Left ventricle myocardium inferior (tissue), 1 donor: ENCODE measurements around the gene OLFM4. TPM values are rescaled to one million over a fixed set of nuclear protein-coding genes. Genes with fewer than 3 reads are reported as not detected.

Source experiments
- DNase-seq: peaks from one replicate; pipeline ENCODE4 v3.0.0-alpha.2; 2020
- H3K27ac ChIP-seq: fragments of 200-600 bp; replicated peaks from 2 replicates; pipeline ENCODE4 v1.8.0; 2021
- H3K27me3 ChIP-seq: fragments of 200-600 bp; 2 replicates; pipeline ENCODE4 v1.8.0; 2021; ENCODE audit warnings: low read depth
- H3K36me3 ChIP-seq: fragments of 200-600 bp; 2 replicates; pipeline ENCODE4 v1.8.0; 2021
- H3K4me1 ChIP-seq: fragments of 200-600 bp; 2 replicates; pipeline ENCODE4 v1.8.0; 2021
- H3K4me3 ChIP-seq: fragments of 200-600 bp; 2 replicates; pipeline ENCODE4 v1.8.0; 2021; ENCODE audit warnings: mild to moderate bottlenecking, moderate library complexity
- H3K9me3 ChIP-seq: fragments of 200-600 bp; replicated peaks from 2 replicates; pipeline ENCODE4 v1.8.0; 2021
- intact Hi-C: fragments of 100-400 bp; cut with micrococcal nuclease; formaldehyde crosslinking; loops from one replicate; pipeline ENCODE4 v1.11.0; 2022
- total RNA-seq: library from RNA; stranded (reverse); fragmentation: NEBNext Ultra II Directional; extraction: Animal tissue kit (Norgen Biotek cat#: 25700); gene quantifications from one replicate; pipeline ENCODE4 v1.2.1, GENCODE V29; 2021
- TF ChIP-seq, protein P1 (sequence below): fragments of 200-600 bp; IDR thresholded peaks from 2 replicates; pipeline ENCODE4 v1.8.0; 2021; ENCODE audit warnings: antibody characterized with exemption, mild to moderate bottlenecking, borderline replicate concordance
- donor health status: DM: no; HTN: yes; CAD: no; lungs with severe emphysema.

OLFM4 gene
- total RNA-seq, 1 donor from 2014 or later = 0.55 TPM

DNA sequence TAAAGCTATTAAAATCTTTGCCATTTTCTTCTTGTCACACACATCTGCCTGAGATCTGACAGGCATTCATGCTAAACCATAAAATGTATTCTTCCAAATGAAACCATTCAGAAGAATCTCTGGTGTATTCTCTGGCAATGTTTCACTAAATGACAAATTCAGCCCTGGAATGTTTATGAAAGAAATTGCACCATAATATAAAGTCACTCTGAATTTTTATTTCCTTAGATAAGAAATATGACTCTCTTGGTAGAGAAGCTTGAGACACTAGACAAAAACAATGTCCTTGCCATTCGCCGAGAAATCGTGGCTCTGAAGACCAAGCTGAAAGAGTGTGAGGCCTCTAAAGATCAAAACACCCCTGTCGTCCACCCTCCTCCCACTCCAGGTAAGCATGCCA is 14.3 kb downstream of the OLFM4 start:
- Histone ChIP-seq H3K9me3 (no peaks in the 10 kb centered on the region), H3K4me3 (peak overlapping the region; percentile 49), H3K27ac (peak overlapping the region; percentile 44), H3K27me3 (peaks cover 3% of the 10 kb centered on the region), H3K4me1 (no peaks in the 10 kb centered on the region), H3K36me3 (no peaks in the 10 kb centered on the region)
- DNase-seq = no peak
- TF ChIP-seq, protein P1, sequence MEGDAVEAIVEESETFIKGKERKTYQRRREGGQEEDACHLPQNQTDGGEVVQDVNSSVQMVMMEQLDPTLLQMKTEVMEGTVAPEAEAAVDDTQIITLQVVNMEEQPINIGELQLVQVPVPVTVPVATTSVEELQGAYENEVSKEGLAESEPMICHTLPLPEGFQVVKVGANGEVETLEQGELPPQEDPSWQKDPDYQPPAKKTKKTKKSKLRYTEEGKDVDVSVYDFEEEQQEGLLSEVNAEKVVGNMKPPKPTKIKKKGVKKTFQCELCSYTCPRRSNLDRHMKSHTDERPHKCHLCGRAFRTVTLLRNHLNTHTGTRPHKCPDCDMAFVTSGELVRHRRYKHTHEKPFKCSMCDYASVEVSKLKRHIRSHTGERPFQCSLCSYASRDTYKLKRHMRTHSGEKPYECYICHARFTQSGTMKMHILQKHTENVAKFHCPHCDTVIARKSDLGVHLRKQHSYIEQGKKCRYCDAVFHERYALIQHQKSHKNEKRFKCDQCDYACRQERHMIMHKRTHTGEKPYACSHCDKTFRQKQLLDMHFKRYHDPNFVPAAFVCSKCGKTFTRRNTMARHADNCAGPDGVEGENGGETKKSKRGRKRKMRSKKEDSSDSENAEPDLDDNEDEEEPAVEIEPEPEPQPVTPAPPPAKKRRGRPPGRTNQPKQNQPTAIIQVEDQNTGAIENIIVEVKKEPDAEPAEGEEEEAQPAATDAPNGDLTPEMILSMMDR = no peak
- intact Hi-C loops = no loop called here

DNA sequence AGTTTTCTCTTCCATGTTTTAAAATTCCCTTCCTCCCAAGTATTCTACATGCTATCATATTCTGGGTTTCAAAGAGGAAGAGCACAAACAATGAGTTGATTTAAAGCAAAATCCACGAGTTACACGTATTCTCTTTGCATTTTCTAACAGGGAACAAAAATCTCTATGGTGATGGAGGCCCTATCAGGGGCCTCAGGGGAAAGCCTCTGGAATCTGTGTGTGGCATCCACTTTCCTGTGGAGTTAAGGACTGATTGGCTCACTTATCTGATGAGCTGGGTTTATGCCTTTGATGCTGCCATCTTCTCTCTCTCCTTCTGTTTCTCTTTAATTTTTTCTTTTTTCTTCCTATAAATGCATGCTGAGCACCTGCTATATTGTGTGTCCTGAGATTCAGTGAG is 14.8 kb downstream of the OLFM4 start:
- Histone ChIP-seq H3K27me3 (peaks cover 3% of the 10 kb centered on the region), H3K27ac (peak overlapping the region; percentile 44), H3K36me3 (no peaks in the 10 kb centered on the region), H3K9me3 (no peaks in the 10 kb centered on the region), H3K4me1 (no peaks in the 10 kb centered on the region), H3K4me3 (peak overlapping the region; percentile 49)
- DNase-seq = no peak
- intact Hi-C loops = no loop called here
- TF ChIP-seq, protein P1 = no peak

DNA sequence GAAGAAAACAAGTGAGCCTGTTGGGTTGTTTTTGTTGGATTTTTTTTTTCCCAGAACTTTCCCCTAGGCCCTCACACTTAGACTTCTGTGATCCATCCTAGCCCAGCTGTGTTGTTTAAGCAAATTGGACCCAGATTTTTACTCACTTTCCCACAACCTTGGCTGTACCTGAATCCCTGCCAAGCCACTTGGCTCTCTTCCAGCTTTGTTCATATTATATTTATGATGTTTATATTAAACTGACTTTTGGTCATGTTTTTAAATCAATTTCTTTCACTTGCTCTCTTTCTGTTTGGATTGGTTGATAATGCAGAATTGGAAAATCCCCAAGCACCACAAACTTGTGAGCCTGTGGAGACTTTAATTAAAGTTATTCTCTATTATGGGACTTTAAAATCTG is 16.6 kb downstream of the OLFM4 start:
- Histone ChIP-seq H3K4me3 (peak overlapping the region; percentile 49), H3K36me3 (no peaks in the 10 kb centered on the region), H3K4me1 (no peaks in the 10 kb centered on the region), H3K27ac (peak overlapping the region; percentile 47), H3K9me3 (no peaks in the 10 kb centered on the region), H3K27me3 (no peaks in the 10 kb centered on the region)
- TF ChIP-seq, protein P1 = no peak
- no peak for DNase-seq
- intact Hi-C loops = no loop called here

DNA sequence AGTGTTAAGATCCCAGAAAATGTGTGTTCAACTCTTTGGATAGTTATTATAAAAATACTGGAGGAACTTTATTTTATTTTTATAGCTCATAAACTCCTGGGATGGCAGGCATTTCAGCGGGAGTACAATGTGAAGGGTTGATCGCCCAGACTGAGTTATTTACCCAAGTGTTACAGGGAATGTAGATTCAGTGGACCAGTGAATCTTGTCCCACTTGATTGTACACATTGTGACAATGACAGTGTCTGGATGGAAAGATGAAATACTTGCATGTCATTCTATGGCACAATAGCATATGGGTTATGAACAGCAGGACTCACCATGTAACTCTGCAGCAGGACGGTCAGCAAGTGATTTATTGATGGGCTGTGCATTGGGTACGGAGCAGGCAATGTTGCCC is 20.3 kb downstream of the OLFM4 start:
- H3K4me1 ChIP-seq = peaks cover 12% of the 10 kb centered on the region
- H3K27ac ChIP-seq = no peak overlapping the region
- no peaks in the 10 kb centered on the region for H3K27me3 ChIP-seq
- no peak overlapping the region for H3K4me3 ChIP-seq
- no peak for DNase-seq
- intact Hi-C loops = no loop called here
- no peaks in the 10 kb centered on the region for H3K9me3 ChIP-seq
- H3K36me3 ChIP-seq = no peaks in the 10 kb centered on the region
- TF ChIP-seq, protein P1 = no peak

DNA sequence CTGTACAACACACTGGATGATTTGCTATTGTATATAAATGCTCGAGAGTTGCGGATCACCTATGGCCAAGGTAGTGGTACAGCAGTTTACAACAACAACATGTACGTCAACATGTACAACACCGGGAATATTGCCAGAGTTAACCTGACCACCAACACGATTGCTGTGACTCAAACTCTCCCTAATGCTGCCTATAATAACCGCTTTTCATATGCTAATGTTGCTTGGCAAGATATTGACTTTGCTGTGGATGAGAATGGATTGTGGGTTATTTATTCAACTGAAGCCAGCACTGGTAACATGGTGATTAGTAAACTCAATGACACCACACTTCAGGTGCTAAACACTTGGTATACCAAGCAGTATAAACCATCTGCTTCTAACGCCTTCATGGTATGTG is 21.5 kb downstream of the OLFM4 start:
- DNase-seq = no peak
- Histone ChIP-seq H3K27me3 (no peaks in the 10 kb centered on the region), H3K4me1 (peaks cover 12% of the 10 kb centered on the region), H3K27ac (no peak overlapping the region), H3K9me3 (no peaks in the 10 kb centered on the region), H3K36me3 (no peaks in the 10 kb centered on the region), H3K4me3 (no peak overlapping the region)
- intact Hi-C loops = no loop called here
- TF ChIP-seq, protein P1 = no peak

DNA sequence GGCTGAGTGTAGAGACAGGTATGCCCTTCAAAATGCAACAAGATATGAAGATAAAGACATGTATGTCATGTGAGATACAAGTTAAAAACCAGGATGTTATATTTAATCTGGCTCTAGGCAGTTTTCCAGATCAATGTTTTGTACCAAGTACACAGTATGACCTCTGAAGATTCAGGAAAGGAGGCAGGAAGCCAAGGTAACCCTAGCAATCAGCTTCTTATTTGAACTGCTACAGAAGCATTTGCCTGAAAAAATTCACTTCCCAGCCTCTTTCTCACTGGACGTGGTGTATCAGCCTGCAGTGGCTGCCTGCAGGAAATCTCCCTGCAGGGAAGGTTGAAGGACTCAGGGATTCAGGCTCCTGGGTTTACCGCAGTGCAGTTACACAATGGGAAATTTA is 24.1 kb downstream of the OLFM4 start:
- Histone ChIP-seq H3K27ac (no peak overlapping the region), H3K4me1 (peaks cover 12% of the 10 kb centered on the region), H3K36me3 (no peaks in the 10 kb centered on the region), H3K9me3 (no peaks in the 10 kb centered on the region), H3K4me3 (no peak overlapping the region), H3K27me3 (peaks cover 4% of the 10 kb centered on the region)
- DNase-seq = no peak
- TF ChIP-seq, protein P1 = no peak
- intact Hi-C loops = no loop called here
